Measurements from ENCODE around the gene CEP85L. TPM values are rescaled to one million over a fixed set of nuclear protein-coding genes. Genes with fewer than 3 reads are reported as not detected.

CEP85L gene
- total RNA-seq, 1 experiment from 2014 or later, result 4.8 TPM

DNA sequence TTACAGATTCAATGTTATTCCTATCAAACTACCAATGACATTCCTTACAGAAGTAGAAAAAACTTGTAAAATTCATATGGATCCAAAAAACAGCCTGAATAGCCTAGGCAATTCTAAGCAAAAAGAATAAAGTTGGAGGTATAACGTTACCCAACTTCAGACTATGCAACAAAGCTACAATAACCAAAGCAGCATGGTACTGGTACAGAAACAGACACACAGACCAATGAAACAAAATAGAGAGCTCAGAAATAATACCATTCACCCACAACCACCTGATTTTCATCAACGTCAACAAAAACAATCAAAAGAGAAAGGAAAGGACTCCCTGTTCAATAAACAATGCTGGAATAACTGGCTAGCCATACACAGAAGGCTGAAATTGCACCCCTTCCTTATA is 120.4 kb downstream of the CEP85L start:
- Histone ChIP-seq H3K79me2 (ENCODE audit: low read length) (no peaks in the 10 kb centered on the region), H3K27ac (ENCODE audit: low read length) (no peak overlapping the region), H3K9me3 (ENCODE audit: low read length) (no peaks in the 10 kb centered on the region), H3K4me3 (ENCODE audit: low read length) (no peak overlapping the region), H3K9ac (ENCODE audit: low read length) (no peak overlapping the region), H3K4me2 (ENCODE audit: low read depth, low read length, poor library complexity, severe bottlenecking) (no peak overlapping the region), H2AFZ (ENCODE audit: low read length) (no peak overlapping the region), H3K4me1 (ENCODE audit: low read length) (no peaks in the 10 kb centered on the region), H3K27me3 (ENCODE audit: low read length) (no peaks in the 10 kb centered on the region), H4K20me1 (ENCODE audit: insufficient read depth, low read depth, low read length) (0 out of 2 replicates have a peak, but pooled peaks cover 3% of the 10 kb centered on the region), H3K36me3 (ENCODE audit: insufficient read depth, low read length) (no peaks in the 10 kb centered on the region), H3K9me2 (replicated peaks; ENCODE audit: insufficient read depth, low read length) (no peaks in the 10 kb centered on the region)
- no peak for DNase-seq

- H3K27me3 ChIP-seq (ENCODE audit: low read length), result no peaks in the 10 kb centered on the region
- H3K36me3 ChIP-seq (ENCODE audit: insufficient read depth, low read length), result no peaks in the 10 kb centered on the region
Measured at GRCh38 chr6:118529756-118530155, 121.6 kb downstream of the CEP85L start.

DNA sequence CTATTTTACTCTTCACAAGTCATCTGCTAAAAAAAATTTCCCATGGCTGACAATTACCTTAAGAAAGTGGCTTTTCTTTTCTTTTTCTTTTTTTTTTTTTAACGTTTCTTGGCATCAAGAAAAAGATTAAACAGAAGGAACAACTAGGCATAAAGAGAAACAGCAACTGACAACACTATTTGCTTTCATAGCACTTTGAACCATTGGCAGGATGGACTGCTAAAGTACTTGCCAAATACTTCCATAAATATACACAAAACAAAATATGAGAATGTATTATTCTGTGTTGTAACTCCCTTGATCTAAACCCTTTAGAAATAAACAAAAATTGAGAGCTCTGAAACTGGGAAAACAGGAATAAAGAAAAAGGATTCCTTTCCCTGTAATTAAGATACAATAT is 123.3 kb downstream of the CEP85L start:
- Histone ChIP-seq H4K20me1 (ENCODE audit: insufficient read depth, low read depth, low read length) (0 out of 2 replicates have a peak, but pooled peaks cover 7% of the 10 kb centered on the region), H3K36me3 (ENCODE audit: insufficient read depth, low read length) (no peaks in the 10 kb centered on the region), H3K27me3 (ENCODE audit: low read length) (no peaks in the 10 kb centered on the region), H3K9ac (ENCODE audit: low read length) (no peak overlapping the region), H3K4me2 (ENCODE audit: low read depth, low read length, poor library complexity, severe bottlenecking) (no peak overlapping the region), H3K9me3 (ENCODE audit: low read length) (no peaks in the 10 kb centered on the region), H2AFZ (ENCODE audit: low read length) (no peak overlapping the region), H3K9me2 (replicated peaks; ENCODE audit: insufficient read depth, low read length) (no peaks in the 10 kb centered on the region), H3K4me1 (ENCODE audit: low read length) (no peaks in the 10 kb centered on the region), H3K79me2 (ENCODE audit: low read length) (no peaks in the 10 kb centered on the region), H3K4me3 (ENCODE audit: low read length) (no peak overlapping the region), H3K27ac (ENCODE audit: low read length) (no peak overlapping the region)
- no peak for DNase-seq

More at GRCh38 chr6:118529756-118530155, 121.6 kb downstream of the CEP85L start:
- H3K9me3 ChIP-seq (ENCODE audit: low read length), result no peaks in the 10 kb centered on the region
- 0 out of 2 replicates have a peak, but pooled peaks cover 7% of the 10 kb centered on the region for H4K20me1 ChIP-seq (ENCODE audit: insufficient read depth, low read depth, low read length)
- H3K4me2 ChIP-seq (ENCODE audit: low read depth, low read length, poor library complexity, severe bottlenecking), result no peak overlapping the region
- H3K9ac ChIP-seq (ENCODE audit: low read length), result no peak overlapping the region
- DNase-seq, result no peak
- no peak overlapping the region for H3K27ac ChIP-seq (ENCODE audit: low read length)
- no peaks in the 10 kb centered on the region for H3K79me2 ChIP-seq (ENCODE audit: low read length)
- H3K9me2 ChIP-seq (replicated peaks; ENCODE audit: insufficient read depth, low read length), result no peaks in the 10 kb centered on the region
- H3K4me3 ChIP-seq (ENCODE audit: low read length), result no peak overlapping the region
- H2AFZ ChIP-seq (ENCODE audit: low read length), result no peak overlapping the region
- no peaks in the 10 kb centered on the region for H3K4me1 ChIP-seq (ENCODE audit: low read length)

GRCh38 chr6:118525913-118526780 is 125.2 kb downstream of the CEP85L start:
- Histone ChIP-seq H3K4me3 (ENCODE audit: low read length) (no peak overlapping the region), H4K20me1 (ENCODE audit: insufficient read depth, low read depth, low read length) (0 out of 2 replicates have a peak, but pooled peaks cover 7% of the 10 kb centered on the region), H3K27ac (ENCODE audit: low read length) (no peak overlapping the region), H2AFZ (ENCODE audit: low read length) (no peak overlapping the region), H3K9me3 (ENCODE audit: low read length) (no peaks in the 10 kb centered on the region), H3K9me2 (replicated peaks; ENCODE audit: insufficient read depth, low read length) (no peaks in the 10 kb centered on the region), H3K27me3 (ENCODE audit: low read length) (no peaks in the 10 kb centered on the region), H3K9ac (ENCODE audit: low read length) (no peak overlapping the region), H3K4me2 (ENCODE audit: low read depth, low read length, poor library complexity, severe bottlenecking) (no peak overlapping the region), H3K36me3 (ENCODE audit: insufficient read depth, low read length) (no peaks in the 10 kb centered on the region), H3K79me2 (ENCODE audit: low read length) (no peaks in the 10 kb centered on the region), H3K4me1 (ENCODE audit: low read length) (no peaks in the 10 kb centered on the region)
- DNase-seq, result no peak

DNA sequence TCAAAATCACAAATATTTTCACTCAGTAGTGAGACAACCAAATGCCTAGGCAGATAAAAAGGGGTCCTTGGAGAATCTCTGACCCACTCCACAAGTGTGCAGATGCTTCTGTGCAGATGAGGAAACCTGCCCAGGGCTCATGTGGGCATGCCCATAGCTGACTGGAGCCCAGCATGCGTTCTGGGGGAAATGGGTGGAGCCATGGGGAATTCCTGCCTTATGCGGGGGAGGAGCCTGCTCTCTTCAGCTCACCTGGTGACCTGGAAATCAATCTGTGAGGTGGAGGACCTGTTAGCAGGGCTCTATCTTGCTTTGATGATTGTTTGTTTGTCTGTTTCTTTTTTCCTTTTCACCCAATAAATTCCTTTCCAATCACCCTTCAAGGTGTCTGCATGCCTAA is 126.7 kb downstream of the CEP85L start:
- H3K79me2 ChIP-seq (ENCODE audit: low read length), result no peaks in the 10 kb centered on the region
- H3K27ac ChIP-seq (ENCODE audit: low read length), result no peak overlapping the region
- no peaks in the 10 kb centered on the region for H3K36me3 ChIP-seq (ENCODE audit: insufficient read depth, low read length)
- H3K4me3 ChIP-seq (ENCODE audit: low read length), result no peak overlapping the region
- H4K20me1 ChIP-seq (ENCODE audit: insufficient read depth, low read depth, low read length), result 0 out of 2 replicates have a peak, but pooled peaks cover 7% of the 10 kb centered on the region
- H3K9me2 ChIP-seq (replicated peaks; ENCODE audit: insufficient read depth, low read length), result no peaks in the 10 kb centered on the region
- no peak overlapping the region for H2AFZ ChIP-seq (ENCODE audit: low read length)
- H3K4me2 ChIP-seq (ENCODE audit: low read depth, low read length, poor library complexity, severe bottlenecking), result no peak overlapping the region
- no peak for DNase-seq
- H3K9me3 ChIP-seq (ENCODE audit: low read length), result no peaks in the 10 kb centered on the region
- no peaks in the 10 kb centered on the region for H3K27me3 ChIP-seq (ENCODE audit: low read length)
- H3K9ac ChIP-seq (ENCODE audit: low read length), result no peak overlapping the region
- no peaks in the 10 kb centered on the region for H3K4me1 ChIP-seq (ENCODE audit: low read length)

- no peaks in the 10 kb centered on the region for H3K27me3 ChIP-seq (ENCODE audit: low read length)
- H4K20me1 ChIP-seq (ENCODE audit: insufficient read depth, low read depth, low read length), result 0 out of 2 replicates have a peak, but pooled peaks cover 4% of the 10 kb centered on the region
- H2AFZ ChIP-seq (ENCODE audit: low read length), result no peak overlapping the region
- no peak overlapping the region for H3K4me2 ChIP-seq (ENCODE audit: low read depth, low read length, poor library complexity, severe bottlenecking)
- no peaks in the 10 kb centered on the region for H3K9me2 ChIP-seq (replicated peaks; ENCODE audit: insufficient read depth, low read length)
- H3K9me3 ChIP-seq (ENCODE audit: low read length), result no peaks in the 10 kb centered on the region
- H3K36me3 ChIP-seq (ENCODE audit: insufficient read depth, low read length), result no peaks in the 10 kb centered on the region
- no peak overlapping the region for H3K9ac ChIP-seq (ENCODE audit: low read length)
- H3K4me3 ChIP-seq (ENCODE audit: low read length), result no peak overlapping the region
- H3K79me2 ChIP-seq (ENCODE audit: low read length), result no peaks in the 10 kb centered on the region
- DNase-seq, result no peak
- no peaks in the 10 kb centered on the region for H3K4me1 ChIP-seq (ENCODE audit: low read length)
- H3K27ac ChIP-seq (ENCODE audit: low read length), result no peak overlapping the region
Measured at GRCh38 chr6:118523216-118523615, 128.2 kb downstream of the CEP85L start.

GRCh38 chr6:118522422-118522821 is 129.0 kb downstream of the CEP85L start:
- Histone ChIP-seq H3K27ac (ENCODE audit: low read length) (no peak overlapping the region), H4K20me1 (ENCODE audit: insufficient read depth, low read depth, low read length) (0 out of 2 replicates have a peak, but pooled peaks cover 4% of the 10 kb centered on the region), H3K4me1 (ENCODE audit: low read length) (no peaks in the 10 kb centered on the region), H3K9ac (ENCODE audit: low read length) (no peak overlapping the region), H3K9me3 (ENCODE audit: low read length) (no peaks in the 10 kb centered on the region), H3K36me3 (ENCODE audit: insufficient read depth, low read length) (no peaks in the 10 kb centered on the region), H3K4me3 (ENCODE audit: low read length) (no peak overlapping the region), H3K4me2 (ENCODE audit: low read depth, low read length, poor library complexity, severe bottlenecking) (no peak overlapping the region), H3K9me2 (replicated peaks; ENCODE audit: insufficient read depth, low read length) (no peaks in the 10 kb centered on the region), H3K27me3 (ENCODE audit: low read length) (no peaks in the 10 kb centered on the region), H3K79me2 (ENCODE audit: low read length) (no peaks in the 10 kb centered on the region), H2AFZ (ENCODE audit: low read length) (no peak overlapping the region)
- DNase-seq, result no peak

- no peak overlapping the region for H2AFZ ChIP-seq (ENCODE audit: low read length)
- H3K9me2 ChIP-seq (replicated peaks; ENCODE audit: insufficient read depth, low read length), result no peaks in the 10 kb centered on the region
- no peaks in the 10 kb centered on the region for H3K79me2 ChIP-seq (ENCODE audit: low read length)
- DNase-seq, result no peak
- no peaks in the 10 kb centered on the region for H3K9me3 ChIP-seq (ENCODE audit: low read length)
- no peaks in the 10 kb centered on the region for H4K20me1 ChIP-seq (ENCODE audit: insufficient read depth, low read depth, low read length)
- no peak overlapping the region for H3K4me2 ChIP-seq (ENCODE audit: low read depth, low read length, poor library complexity, severe bottlenecking)
- H3K9ac ChIP-seq (ENCODE audit: low read length), result no peak overlapping the region
- no peaks in the 10 kb centered on the region for H3K27me3 ChIP-seq (ENCODE audit: low read length)
- no peak overlapping the region for H3K4me3 ChIP-seq (ENCODE audit: low read length)
- H3K36me3 ChIP-seq (ENCODE audit: insufficient read depth, low read length), result no peaks in the 10 kb centered on the region
- no peaks in the 10 kb centered on the region for H3K4me1 ChIP-seq (ENCODE audit: low read length)
- H3K27ac ChIP-seq (ENCODE audit: low read length), result no peak overlapping the region
Measured at GRCh38 chr6:118514689-118515088, 136.7 kb downstream of the CEP85L start.
